Fibroblast of villous mesenchyme (primary cell): Measurements from ENCODE around the gene MRGPRG. TPM values are rescaled to one million over a fixed set of nuclear protein-coding genes. Genes with fewer than 3 reads are reported as not detected.

Experiments
- DNase-seq: peaks from one replicate; pipeline ENCODE4 v3.0.0-alpha.2; 2010; ENCODE audit warnings: low read depth
- H3K4me3 ChIP-seq: 2 replicates; pipeline ENCODE4 v1.5.1; 2011; ENCODE audit warnings: low read depth, mild to moderate bottlenecking, low read length
- CTCF ChIP-seq: IDR thresholded peaks from 2 replicates; pipeline ENCODE4 v1.5.1; 2012; ENCODE audit warnings: low read depth, mild to moderate bottlenecking, low read length; ENCODE audit not compliant: insufficient read depth
- total RNA-seq: library from RNA; depleted of rRNA; stranded (reverse); fragments of >200 nt; gene quantifications from 2 replicates; pipeline ENCODE4 v1.2.3, GENCODE V29; 2012

Gene MRGPRG
- total RNA-seq, 1 donor: not detected

- no peak overlapping the region for H3K4me3 ChIP-seq
- DNase-seq: no peak
- no peak for TF ChIP-seq CTCF
Measured at GRCh38 chr11:3227568-3228444, 9.2 kb upstream of the MRGPRG start.

GRCh38 chr11:3226846-3227567 lies 8.4 kb upstream of the MRGPRG start:
- H3K4me3 ChIP-seq: no peak overlapping the region
- no peak for TF ChIP-seq CTCF
- no peak for DNase-seq

- no peak for DNase-seq
- H3K4me3 ChIP-seq: no peak overlapping the region
- TF ChIP-seq CTCF: no peak
Measured at GRCh38 chr11:3225826-3226750, 7.5 kb upstream of the MRGPRG start.

- no peak for DNase-seq
- no peak overlapping the region for H3K4me3 ChIP-seq
- no peak for TF ChIP-seq CTCF
Measured at GRCh38 chr11:3225159-3225758, 6.6 kb upstream of the MRGPRG start.

GRCh38 chr11:3224401-3225057 lies 5.9 kb upstream of the MRGPRG start:
- H3K4me3 ChIP-seq: no peak overlapping the region
- DNase-seq: no peak
- no peak for TF ChIP-seq CTCF
